ENCODE results near the gene SGMS2. TPM values are rescaled to one million over a fixed set of nuclear protein-coding genes. Genes with fewer than 3 reads are reported as not detected.
"Not testable (repeated sequence)": the region's sequence is repeated elsewhere in the genome, so short reads cannot be mapped to it uniquely, and the experiment has no call there.

SGMS2 gene
- total RNA-seq, 3 donors from 2014 or later: 47.2 to 76.7 (median 56.3) TPM

DNA sequence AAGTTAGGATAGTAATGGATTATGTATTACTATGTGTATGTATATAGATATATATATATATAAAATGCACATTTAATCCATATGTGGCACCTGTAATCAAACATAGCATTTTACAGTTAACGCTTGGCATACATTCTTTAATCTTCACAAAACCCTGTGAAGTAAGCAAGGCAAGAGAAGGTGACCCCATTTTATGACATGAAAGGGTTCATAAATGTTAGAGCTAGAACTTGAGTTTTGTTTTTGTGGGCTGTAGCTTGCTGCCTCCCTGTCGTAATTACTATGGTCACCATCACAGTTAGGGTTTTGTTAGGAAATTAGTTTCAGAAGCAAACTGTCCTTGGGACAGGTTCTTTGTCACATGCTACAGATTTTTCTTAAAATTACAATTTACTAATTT lies 92.8 kb downstream of the SGMS2 start:
- DNase-seq (ENCODE audit: low spot score in 2 of 2): no peak
- Histone ChIP-seq H3K27me3 (no peaks in the 10 kb centered on the region), H3K27ac (no peak overlapping the region), H3K9me3 (peaks cover 0 to 15% of the 10 kb centered on the region in 2 donors), H3K4me1 (no peaks in the 10 kb centered on the region), H3K36me3 (no peaks in the 10 kb centered on the region), H3K4me3 (no peak overlapping the region)
- TF ChIP-seq POLR2A (IDR thresholded peaks at IDR 0.05): no peak
- TF ChIP-seq, protein P1, sequence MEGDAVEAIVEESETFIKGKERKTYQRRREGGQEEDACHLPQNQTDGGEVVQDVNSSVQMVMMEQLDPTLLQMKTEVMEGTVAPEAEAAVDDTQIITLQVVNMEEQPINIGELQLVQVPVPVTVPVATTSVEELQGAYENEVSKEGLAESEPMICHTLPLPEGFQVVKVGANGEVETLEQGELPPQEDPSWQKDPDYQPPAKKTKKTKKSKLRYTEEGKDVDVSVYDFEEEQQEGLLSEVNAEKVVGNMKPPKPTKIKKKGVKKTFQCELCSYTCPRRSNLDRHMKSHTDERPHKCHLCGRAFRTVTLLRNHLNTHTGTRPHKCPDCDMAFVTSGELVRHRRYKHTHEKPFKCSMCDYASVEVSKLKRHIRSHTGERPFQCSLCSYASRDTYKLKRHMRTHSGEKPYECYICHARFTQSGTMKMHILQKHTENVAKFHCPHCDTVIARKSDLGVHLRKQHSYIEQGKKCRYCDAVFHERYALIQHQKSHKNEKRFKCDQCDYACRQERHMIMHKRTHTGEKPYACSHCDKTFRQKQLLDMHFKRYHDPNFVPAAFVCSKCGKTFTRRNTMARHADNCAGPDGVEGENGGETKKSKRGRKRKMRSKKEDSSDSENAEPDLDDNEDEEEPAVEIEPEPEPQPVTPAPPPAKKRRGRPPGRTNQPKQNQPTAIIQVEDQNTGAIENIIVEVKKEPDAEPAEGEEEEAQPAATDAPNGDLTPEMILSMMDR (IDR thresholded peaks at IDR 0.05): no peak
- no peak for TF ChIP-seq POLR2AphosphoS5 (IDR thresholded peaks at IDR 0.05)
- intact Hi-C loops (cut with DNase I; ENCODE audit: low total_unique reads): no loop called here

DNA sequence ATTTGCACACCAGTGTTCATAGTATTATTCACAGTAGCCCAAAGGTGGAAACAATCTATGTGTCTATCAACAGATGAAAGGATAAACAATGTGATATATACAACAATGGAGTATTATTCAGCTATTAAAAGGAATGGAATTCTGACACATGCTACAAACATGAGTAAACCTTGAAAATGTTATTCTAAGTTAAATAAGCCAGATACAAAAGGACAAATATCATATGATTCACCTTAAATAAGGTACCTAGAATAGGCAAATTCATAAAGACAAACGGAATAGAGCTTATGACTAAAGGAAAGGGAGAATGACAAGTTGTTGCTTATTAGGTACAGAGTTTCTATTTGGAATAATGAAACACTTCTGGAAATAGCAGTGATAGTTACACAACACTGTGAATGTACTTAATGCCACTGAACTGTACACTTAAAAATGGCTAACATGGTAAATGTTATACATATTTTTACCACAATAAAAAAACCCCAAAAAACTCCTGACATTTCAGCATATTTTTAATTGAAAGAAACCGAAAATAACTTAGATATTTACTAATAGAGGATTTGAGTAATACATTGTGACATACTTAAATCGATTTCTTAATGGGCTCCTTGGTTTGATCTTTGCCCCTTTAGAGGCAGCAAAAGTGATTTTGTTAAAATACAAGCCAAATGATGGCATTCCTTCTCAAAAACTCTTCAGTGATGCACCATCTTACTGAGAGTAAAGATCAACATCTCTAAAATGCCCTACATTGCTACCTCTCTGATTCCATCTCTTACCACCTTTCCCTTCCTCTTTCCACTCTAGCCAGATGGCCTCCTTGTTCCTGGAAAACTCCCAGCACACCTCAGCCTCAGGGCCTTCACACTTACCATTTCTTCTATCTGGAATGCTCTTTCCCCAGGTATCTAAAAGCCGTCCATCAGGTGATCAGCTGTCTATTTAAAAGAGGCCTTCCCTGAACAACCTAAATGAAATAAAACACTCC lies 98.0 kb downstream of the SGMS2 start:
- H3K36me3 ChIP-seq: no peaks in the 10 kb centered on the region

DNA sequence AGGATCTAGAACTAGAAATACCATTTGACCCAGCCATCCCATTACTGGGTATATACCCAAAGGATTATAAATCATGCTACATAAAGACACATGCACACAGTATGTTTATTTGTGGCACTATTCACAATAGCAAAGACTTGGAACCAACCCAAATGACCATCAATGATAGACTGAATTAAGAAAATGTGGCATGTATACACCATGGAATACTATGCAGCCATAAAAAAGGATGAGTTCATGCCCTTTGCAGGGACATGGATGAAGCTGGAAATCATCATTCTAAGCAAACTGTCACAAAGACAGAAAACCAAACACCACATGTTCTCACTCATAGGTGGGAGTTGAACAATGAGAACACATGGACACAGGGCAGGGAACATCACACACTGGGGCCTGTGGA lies 101.0 kb downstream of the SGMS2 start:
- H3K4me1 ChIP-seq; intact Hi-C loops (cut with DNase I; ENCODE audit: low total_unique reads); H3K36me3 ChIP-seq; H3K4me3 ChIP-seq; H3K27me3 ChIP-seq; DNase-seq (ENCODE audit: low spot score in 2 of 2); H3K27ac ChIP-seq; H3K9me3 ChIP-seq: not testable (repeated sequence)

More for the DNA sequence above, 98.0 kb downstream of the SGMS2 start:
- no peak overlapping the region for H3K4me3 ChIP-seq
- H3K9me3 ChIP-seq: peaks cover 0 to 15% of the 10 kb centered on the region in 2 donors
- intact Hi-C loops (cut with DNase I; ENCODE audit: low total_unique reads): loop anchor here (5.0 kb wide), 1 partner anchor 165 kb away; no protein-coding TSS in a partner anchor
- H3K27me3 ChIP-seq: no peaks in the 10 kb centered on the region
- no peak overlapping the region for H3K27ac ChIP-seq
- no peak for DNase-seq (ENCODE audit: low spot score in 2 of 2)
- no peaks in the 10 kb centered on the region for H3K4me1 ChIP-seq
- TF ChIP-seq, protein P1 (IDR thresholded peaks at IDR 0.05): no peak
- no peak for TF ChIP-seq POLR2AphosphoS5 (IDR thresholded peaks at IDR 0.05)
- TF ChIP-seq POLR2A (IDR thresholded peaks at IDR 0.05): no peak

DNA sequence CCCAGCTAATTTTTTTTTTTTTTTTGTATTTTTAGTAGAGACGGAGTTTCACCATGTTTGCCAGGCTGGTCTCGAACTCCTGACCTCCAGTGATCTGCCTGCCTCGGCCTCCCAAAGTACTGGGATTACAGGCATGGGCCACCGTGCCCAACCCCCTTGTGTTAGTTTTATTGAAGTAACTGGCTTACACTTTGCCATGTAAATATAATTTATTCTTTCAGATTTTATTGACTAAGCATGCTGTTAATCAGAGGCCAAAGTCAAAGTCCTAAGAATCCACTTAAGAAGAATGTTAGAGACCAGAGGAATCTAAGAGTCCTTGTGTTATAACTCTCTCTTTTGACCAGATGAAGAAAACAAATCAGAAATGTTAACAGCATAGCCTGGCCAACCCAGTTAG lies 102.1 kb downstream of the SGMS2 start:
- H3K4me1 ChIP-seq; DNase-seq (ENCODE audit: low spot score in 2 of 2); H3K27ac ChIP-seq; intact Hi-C loops (cut with DNase I; ENCODE audit: low total_unique reads); H3K36me3 ChIP-seq; H3K9me3 ChIP-seq; H3K27me3 ChIP-seq; H3K4me3 ChIP-seq: not testable (repeated sequence)

DNA sequence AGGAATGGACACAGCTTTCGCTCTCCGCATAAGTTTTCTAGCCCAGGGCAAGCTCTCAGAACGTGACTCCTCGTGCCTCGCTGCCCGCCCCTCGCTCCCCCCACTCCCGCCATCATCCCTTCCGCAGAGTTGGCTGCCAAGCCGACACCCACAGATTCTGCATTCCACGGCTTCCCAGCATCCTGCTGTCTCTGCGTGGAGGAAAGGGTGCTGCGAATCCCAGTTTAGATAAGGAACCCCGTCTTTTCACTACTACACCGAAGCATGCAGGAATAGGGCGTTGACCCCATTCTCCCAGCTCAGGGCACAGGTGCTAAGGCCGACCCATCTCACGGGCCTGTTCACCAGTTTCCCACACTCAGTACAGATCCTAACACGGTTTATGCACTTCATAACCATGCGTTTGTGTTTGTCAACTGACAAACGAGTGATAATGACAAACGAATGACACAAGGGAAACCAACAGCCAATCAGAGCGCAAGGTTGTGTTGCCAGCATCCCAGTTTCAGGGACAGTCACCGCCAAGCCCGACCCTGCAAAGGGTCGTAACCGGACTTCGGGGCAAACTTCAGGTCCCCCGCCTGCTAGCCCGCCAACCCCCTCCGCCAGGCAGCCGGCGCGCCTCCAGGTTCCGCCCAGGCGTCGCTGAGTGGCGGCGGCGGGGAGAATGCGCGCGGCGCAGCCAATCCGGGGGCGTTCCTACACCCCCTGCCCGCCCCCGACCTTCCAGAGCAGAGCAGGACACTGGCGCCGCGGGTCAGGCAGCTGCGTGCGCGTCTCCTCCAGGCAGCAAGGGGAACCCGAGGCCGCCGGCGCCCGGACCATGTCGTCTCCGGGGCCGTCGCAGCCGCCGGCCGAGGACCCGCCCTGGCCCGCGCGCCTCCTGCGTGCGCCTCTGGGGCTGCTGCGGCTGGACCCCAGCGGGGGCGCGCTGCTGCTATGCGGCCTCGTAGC lies 106.4 kb downstream of the SGMS2 start, which contains the start of gene CYP2U1:
Gene CYP2U1 (plus strand): TSS at position 729 of the 954 bp plus-strand sequence. CDS start 95 bp downstream, at position 824.
- Histone ChIP-seq H3K4me3 (peak within 1 kb of the TSS; percentile 64 to 78 (median 75)), H3K4me1 (no peaks in the 10 kb centered on the region), H3K9me3 (no peaks in the 10 kb centered on the region), H3K27me3 (no peaks in the 10 kb centered on the region), H3K27ac (peak within 1 kb of the TSS; percentile 78 to 80), H3K36me3 (no peaks in the 10 kb centered on the region)
- TF ChIP-seq POLR2AphosphoS5 (IDR thresholded peaks at IDR 0.05) (peak; percentile 13 to 37 (median 20)), POLR2A (IDR thresholded peaks at IDR 0.05) (no peak)
- peak; percentile 71 to 74 for DNase-seq (ENCODE audit: low spot score in 2 of 2)
- intact Hi-C loops (cut with DNase I; ENCODE audit: low total_unique reads): no loop called here

DNA sequence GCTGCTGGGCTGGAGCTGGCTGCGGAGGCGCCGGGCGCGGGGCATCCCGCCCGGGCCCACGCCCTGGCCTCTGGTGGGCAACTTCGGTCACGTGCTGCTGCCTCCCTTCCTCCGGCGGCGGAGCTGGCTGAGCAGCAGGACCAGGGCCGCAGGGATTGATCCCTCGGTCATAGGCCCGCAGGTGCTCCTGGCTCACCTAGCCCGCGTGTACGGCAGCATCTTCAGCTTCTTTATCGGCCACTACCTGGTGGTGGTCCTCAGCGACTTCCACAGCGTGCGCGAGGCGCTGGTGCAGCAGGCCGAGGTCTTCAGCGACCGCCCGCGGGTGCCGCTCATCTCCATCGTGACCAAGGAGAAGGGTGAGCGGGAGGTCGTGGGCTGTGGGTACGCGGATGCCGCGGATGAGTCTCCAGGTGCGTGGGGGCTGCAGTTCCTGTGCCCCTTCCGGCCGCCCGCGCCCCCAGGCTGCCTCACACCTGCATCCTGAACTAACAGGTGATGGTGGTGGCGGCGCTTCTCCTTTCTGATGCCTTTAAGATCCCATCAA lies 107.1 kb downstream of the SGMS2 start:
- no peaks in the 10 kb centered on the region for H3K36me3 ChIP-seq
- H3K4me3 ChIP-seq: peak overlapping the region; percentile 64 to 78 (median 75)
- intact Hi-C loops (cut with DNase I; ENCODE audit: low total_unique reads): no loop called here
- H3K9me3 ChIP-seq: no peaks in the 10 kb centered on the region
- TF ChIP-seq POLR2AphosphoS5 (IDR thresholded peaks at IDR 0.05) (no peak), POLR2A (IDR thresholded peaks at IDR 0.05) (no peak)
- TF ChIP-seq, protein P1 (IDR thresholded peaks at IDR 0.05): no peak
- H3K27me3 ChIP-seq: no peaks in the 10 kb centered on the region
- H3K4me1 ChIP-seq: no peaks in the 10 kb centered on the region
- H3K27ac ChIP-seq: peak overlapping the region; percentile 78 to 80
- no peak for DNase-seq (ENCODE audit: low spot score in 2 of 2)

All from breast epithelium (tissue), 4 donors.